A549 (cell line): ENCODE results near the gene ALX3. TPM values are rescaled to one million over a fixed set of nuclear protein-coding genes. Genes with fewer than 3 reads are reported as not detected.

Source experiments
- ATAC-seq, 2 experiments: fragments of 200-7000 bp in 1 of 2; fragments of >200 bp in 1 of 2; cut with Nextera tagmentation in 1 of 2; cut with Tn5 transposase in 1 of 2; 3 replicates each; pipeline versions ENCODE4 v1.8.0 to v1.9.1; 2018 to 2020; ENCODE audit warnings: mild to moderate bottlenecking in 1 of 2, moderate library complexity in 1 of 2
- CTCF ChIA-PET: fragments of 300-600 bp; sonication (Branson Sonifier 250); formaldehyde crosslinking; extraction: SDS; loops from one replicate; lab custom pipeline; 2021; ENCODE audit warnings: antibody characterized with exemption, inconsistent platforms; lab: Yijun Ruan, JAX
- POLR2A ChIA-PET: fragments of 350-600 bp; formaldehyde crosslinking; extraction: SDS; loops from one replicate; lab custom pipeline; 2021; ENCODE audit warnings: antibody characterized with exemption, inconsistent platforms; lab: Yijun Ruan, JAX
- DNase-seq, 2 experiments: peaks; one replicate each; pipeline versions ENCODE4 v3.0.0 to v3.0.0-alpha.2; 2011 to 2016; ENCODE audit warnings: low read depth in 1 of 2, low spot score in 1 of 2
- FAIRE-seq: peaks from 2 replicates; lab custom pipeline; 2011; peaks lifted over from hg19 to GRCh38; lab: Jason Lieb, UNC
- H3K27ac ChIP-seq, 2 experiments: fragments of >200 bp; sonication (Bioruptor Twin); formaldehyde crosslinking; 3 replicates each; pipeline ENCODE4 v1.5.1; 2016 to 2017
- H3K4me1 ChIP-seq: fragments of >200 bp; sonication (Bioruptor Twin); formaldehyde crosslinking; 3 replicates; pipeline ENCODE4 v1.6.1; 2016
- H3K4me2 ChIP-seq: fragments of >200 bp; sonication (Bioruptor Twin); formaldehyde crosslinking; 3 replicates; pipeline ENCODE4 v1.6.1; 2016
- H3K4me3 ChIP-seq: fragments of >200 bp; sonication (Bioruptor Twin); formaldehyde crosslinking; 3 replicates; pipeline ENCODE4 v1.5.1; 2016
- H3K9me3 ChIP-seq: fragments of >200 bp; sonication (Bioruptor Twin); formaldehyde crosslinking; 3 replicates; pipeline ENCODE4 v1.6.1; 2016
- ATOH8 ChIP-seq: fragments of 250-450 bp; sonication (Bioruptor Pico); IDR thresholded peaks from 2 replicates; pipeline ENCODE4 v1.5.0; 2020; ENCODE audit warnings: low read depth, mild to moderate bottlenecking, moderate library complexity
- BHLHE40 ChIP-seq: IDR thresholded peaks from 2 replicates; pipeline ENCODE4 v1.6.1; 2012; ENCODE audit warnings: low read depth, low read length, inconsistent platforms
- CBX2 ChIP-seq: fragments of 200-600 bp; sonication (generic); IDR thresholded peaks from 2 replicates; pipeline ENCODE4 v1.6.1; 2016; ENCODE audit warnings: low read depth, mild to moderate bottlenecking, borderline replicate concordance
- CBX8 ChIP-seq: fragments of 200-600 bp; sonication (generic); IDR thresholded peaks from 2 replicates; pipeline ENCODE4 v1.6.1; 2016
- CHD2 ChIP-seq: fragments of 150-350 bp; IDR thresholded peaks from 2 replicates; pipeline ENCODE4 v1.6.1; 2014; ENCODE audit warnings: low read length; ENCODE audit not compliant: partially characterized antibody
- EP300 ChIP-seq, 2 experiments: fragments of >200 bp; sonication (Bioruptor Twin); formaldehyde crosslinking; IDR thresholded peaks; 2 replicates in 1 of 2; 3 replicates in 1 of 2; pipeline ENCODE4 v1.6.1; 2016 to 2017
- FOSB ChIP-seq: fragments of 250-450 bp; sonication (Bioruptor Pico); IDR thresholded peaks from 2 replicates; pipeline ENCODE4 v1.5.0; 2020; ENCODE audit warnings: mild to moderate bottlenecking, moderate library complexity
- FOXS1 ChIP-seq: fragments of 250-450 bp; sonication (Bioruptor Pico); IDR thresholded peaks from 2 replicates; pipeline ENCODE4 v1.5.0; 2020; ENCODE audit warnings: mild to moderate bottlenecking, moderate library complexity
- GATA3 ChIP-seq: IDR thresholded peaks from 2 replicates; pipeline ENCODE4 v1.6.1; 2012; ENCODE audit warnings: borderline replicate concordance
- HOXA7 ChIP-seq: fragments of 250-450 bp; sonication (Bioruptor Pico); IDR thresholded peaks from 2 replicates; pipeline ENCODE4 v1.5.0; 2020; ENCODE audit warnings: mild to moderate bottlenecking, moderate library complexity
- HOXB5 ChIP-seq: fragments of 250-450 bp; sonication (Bioruptor Pico); IDR thresholded peaks from 2 replicates; pipeline ENCODE4 v1.5.0; 2020; ENCODE audit warnings: mild to moderate bottlenecking, moderate library complexity
- KDM5A ChIP-seq: fragments of 200-600 bp; sonication (generic); IDR thresholded peaks from 2 replicates; pipeline ENCODE4 v1.6.1; 2016; ENCODE audit warnings: antibody characterized with exemption, mild to moderate bottlenecking
- NFE2L2 ChIP-seq: fragments of 150-350 bp; conservative IDR thresholded peaks from 2 replicates; pipeline ENCODE4 v1.6.1; 2014; ENCODE audit warnings: low read length
- POLR2A ChIP-seq: IDR thresholded peaks from 2 replicates; pipeline ENCODE4 v1.6.1; 2012; ENCODE audit warnings: mild to moderate bottlenecking, low read length
- RFX5 ChIP-seq: fragments of 450-650 bp; IDR thresholded peaks from 2 replicates; pipeline ENCODE4 v1.7.1; 2014; ENCODE audit warnings: antibody characterized with exemption, mild to moderate bottlenecking, moderate library complexity
- WGBS: methylation state at CpG from one replicate; pipeline ENCODE4 v1.1.6; 2017; ENCODE audit errors: missing lambda C conversion rate; 5-methylcytosine and 5-hydroxymethylcytosine counted together
- polyA plus RNA-seq, 4 experiments: library from polyadenylated mRNA; depleted of rRNA in 3 of 4; stranded (reverse); fragments of >200 nt; fragmentation: RNase III in 1 of 4; extraction: RNeasy Plus Mini Kit Qiagen cat#74134 plus additional on column Dnase treatment in 1 of 4; gene quantifications; 2 replicates in 3 of 4; 3 replicates in 1 of 4; pipeline ENCODE4 v1.2.3, GENCODE V29; 2011 to 2017
- TF ChIP-seq, protein P1 (sequence below): fragments of 200-600 bp; sonication (generic); IDR thresholded peaks from 2 replicates; pipeline ENCODE4 v1.6.1; 2016; ENCODE audit warnings: antibody characterized with exemption, mild to moderate bottlenecking, moderate library complexity
- TF ChIP-seq, protein P2 (sequence below): fragments of >200 bp; sonication (Bioruptor Twin); formaldehyde crosslinking; IDR thresholded peaks from 3 replicates; pipeline ENCODE4 v1.5.1; 2016

The ALX3 gene
- polyA plus RNA-seq, 2 of the 4 experiments (the other 2 are of a cell fraction), result not detected

DNA sequence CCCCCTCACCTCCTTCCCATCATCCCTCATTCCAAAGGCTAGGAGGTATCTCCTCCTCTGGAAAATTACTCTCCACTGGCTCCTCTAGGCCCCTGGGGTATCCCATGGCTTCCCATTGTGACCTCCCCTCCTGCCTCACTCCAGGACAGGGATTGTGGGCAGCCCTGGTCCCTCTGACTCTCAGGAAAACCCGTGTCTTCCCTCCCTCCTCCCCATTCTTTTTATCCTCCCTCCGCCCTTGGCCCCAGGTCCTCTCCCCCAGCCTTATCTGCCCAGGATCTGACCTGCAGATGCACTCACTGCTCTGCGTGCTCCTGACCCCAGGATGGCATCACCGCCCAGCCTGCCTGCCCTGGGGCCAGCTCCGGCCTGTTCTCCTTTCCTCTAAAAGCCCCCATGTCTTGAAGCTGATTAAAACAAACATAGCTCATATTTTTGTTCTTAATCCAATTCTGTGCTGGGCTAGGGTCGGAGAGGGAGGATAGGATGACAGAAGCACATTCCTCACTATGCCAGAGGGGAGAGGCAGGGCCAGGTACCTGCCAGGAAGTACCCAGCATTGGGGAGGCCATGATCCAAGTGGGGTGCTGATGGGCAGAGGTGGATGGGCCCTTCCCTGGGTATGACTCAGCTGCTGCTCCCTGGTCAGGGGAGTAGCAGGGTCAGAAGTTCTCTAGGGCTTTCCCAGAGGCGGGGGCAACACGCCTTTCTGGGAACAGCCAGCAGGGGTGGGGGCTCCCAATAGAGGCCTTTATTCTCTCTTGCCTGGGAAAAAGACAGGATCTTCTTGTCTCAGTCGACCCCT, 28.0 kb upstream of the ALX3 start:
- Histone ChIP-seq H3K4me2 (0 out of 3 replicates have a peak overlapping the region, but pooled peaks have one; percentile 2), H3K4me1 (peaks cover 7% of the 10 kb centered on the region; the same call in 1 of the 3 replicates), H3K4me3 (no peak overlapping the region), H3K9me3 (no peaks in the 10 kb centered on the region), H3K27ac (peak overlapping the region in 1 of 2 experiments; percentile 43; a peak in 3 of 6 replicates)
- FAIRE-seq (no peak), DNase-seq (peak in 1 of 2 experiments; percentile 26), ATAC-seq (peak in 1 of 2 experiments; percentile 35; a peak in 3 of 6 replicates)
- 61% methylated on average over 9 of the region's 9 CpGs for WGBS
- POLR2A ChIA-PET, result no interaction called here
- CTCF ChIA-PET, result interaction anchor here (1.0 to 8.1 kb wide), 5 partner anchors 6 to 45 kb away, joined by 3 to 75 read pairs (median 5); no protein-coding TSS in a partner anchor
- 0 out of 2 replicates have a peak, but pooled peaks have one; percentile 38 for TF ChIP-seq GATA3
- TF ChIP-seq FOXS1, result no peak

GRCh38 chr1:110097507-110098221, 27.2 kb upstream of the ALX3 start:
- POLR2A ChIA-PET, result no interaction called here
- ATAC-seq, result no peak
- no peak overlapping the region for H3K4me3 ChIP-seq
- H3K4me1 ChIP-seq, result peaks cover 7% of the 10 kb centered on the region; the same call in 1 of the 3 replicates
- no peak overlapping the region for H3K4me2 ChIP-seq
- no peak for FAIRE-seq
- DNase-seq, result no peak
- H3K9me3 ChIP-seq, result no peaks in the 10 kb centered on the region
- peak overlapping the region in 1 of 2 experiments; percentile 43; a peak in 1 of 6 replicates for H3K27ac ChIP-seq
- WGBS, result 64% methylated on average over 10 of the region's 11 CpGs
- TF ChIP-seq FOSB (CRISPR knock-in tag) (no peak), BHLHE40 (no peak), ATOH8 (CRISPR knock-in tag) (no peak), HOXB5 (CRISPR knock-in tag) (no peak), NFE2L2 (no peak), HOXA7 (no peak), POLR2A (no peak), CBX2 (no peak), CHD2 (no peak), EP300 (IDR thresholded peaks at IDR 0.05) (no peak), RFX5 (no peak), CBX8 (no peak), KDM5A (no peak)
- TF ChIP-seq, protein P1, sequence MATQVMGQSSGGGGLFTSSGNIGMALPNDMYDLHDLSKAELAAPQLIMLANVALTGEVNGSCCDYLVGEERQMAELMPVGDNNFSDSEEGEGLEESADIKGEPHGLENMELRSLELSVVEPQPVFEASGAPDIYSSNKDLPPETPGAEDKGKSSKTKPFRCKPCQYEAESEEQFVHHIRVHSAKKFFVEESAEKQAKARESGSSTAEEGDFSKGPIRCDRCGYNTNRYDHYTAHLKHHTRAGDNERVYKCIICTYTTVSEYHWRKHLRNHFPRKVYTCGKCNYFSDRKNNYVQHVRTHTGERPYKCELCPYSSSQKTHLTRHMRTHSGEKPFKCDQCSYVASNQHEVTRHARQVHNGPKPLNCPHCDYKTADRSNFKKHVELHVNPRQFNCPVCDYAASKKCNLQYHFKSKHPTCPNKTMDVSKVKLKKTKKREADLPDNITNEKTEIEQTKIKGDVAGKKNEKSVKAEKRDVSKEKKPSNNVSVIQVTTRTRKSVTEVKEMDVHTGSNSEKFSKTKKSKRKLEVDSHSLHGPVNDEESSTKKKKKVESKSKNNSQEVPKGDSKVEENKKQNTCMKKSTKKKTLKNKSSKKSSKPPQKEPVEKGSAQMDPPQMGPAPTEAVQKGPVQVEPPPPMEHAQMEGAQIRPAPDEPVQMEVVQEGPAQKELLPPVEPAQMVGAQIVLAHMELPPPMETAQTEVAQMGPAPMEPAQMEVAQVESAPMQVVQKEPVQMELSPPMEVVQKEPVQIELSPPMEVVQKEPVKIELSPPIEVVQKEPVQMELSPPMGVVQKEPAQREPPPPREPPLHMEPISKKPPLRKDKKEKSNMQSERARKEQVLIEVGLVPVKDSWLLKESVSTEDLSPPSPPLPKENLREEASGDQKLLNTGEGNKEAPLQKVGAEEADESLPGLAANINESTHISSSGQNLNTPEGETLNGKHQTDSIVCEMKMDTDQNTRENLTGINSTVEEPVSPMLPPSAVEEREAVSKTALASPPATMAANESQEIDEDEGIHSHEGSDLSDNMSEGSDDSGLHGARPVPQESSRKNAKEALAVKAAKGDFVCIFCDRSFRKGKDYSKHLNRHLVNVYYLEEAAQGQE, result no peak
- TF ChIP-seq, protein P2, sequence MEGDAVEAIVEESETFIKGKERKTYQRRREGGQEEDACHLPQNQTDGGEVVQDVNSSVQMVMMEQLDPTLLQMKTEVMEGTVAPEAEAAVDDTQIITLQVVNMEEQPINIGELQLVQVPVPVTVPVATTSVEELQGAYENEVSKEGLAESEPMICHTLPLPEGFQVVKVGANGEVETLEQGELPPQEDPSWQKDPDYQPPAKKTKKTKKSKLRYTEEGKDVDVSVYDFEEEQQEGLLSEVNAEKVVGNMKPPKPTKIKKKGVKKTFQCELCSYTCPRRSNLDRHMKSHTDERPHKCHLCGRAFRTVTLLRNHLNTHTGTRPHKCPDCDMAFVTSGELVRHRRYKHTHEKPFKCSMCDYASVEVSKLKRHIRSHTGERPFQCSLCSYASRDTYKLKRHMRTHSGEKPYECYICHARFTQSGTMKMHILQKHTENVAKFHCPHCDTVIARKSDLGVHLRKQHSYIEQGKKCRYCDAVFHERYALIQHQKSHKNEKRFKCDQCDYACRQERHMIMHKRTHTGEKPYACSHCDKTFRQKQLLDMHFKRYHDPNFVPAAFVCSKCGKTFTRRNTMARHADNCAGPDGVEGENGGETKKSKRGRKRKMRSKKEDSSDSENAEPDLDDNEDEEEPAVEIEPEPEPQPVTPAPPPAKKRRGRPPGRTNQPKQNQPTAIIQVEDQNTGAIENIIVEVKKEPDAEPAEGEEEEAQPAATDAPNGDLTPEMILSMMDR, result no peak
- TF ChIP-seq, all 56 proteins: peak for 0
- CTCF ChIA-PET, result interaction anchor here (1.1 to 8.1 kb wide), 7 partner anchors 7 to 43 kb away, joined by 3 to 75 read pairs (median 5); no protein-coding TSS in a partner anchor
